K562 (cell line): ENCODE data around the gene SND1. TPM values are rescaled to one million over a fixed set of nuclear protein-coding genes. Genes with fewer than 3 reads are reported as not detected.

Experiments used
- BACH1 ChIP-seq: fragments of 200-800 bp; sonication (Bioruptor generic); IDR thresholded peaks from 2 replicates; pipeline ENCODE4 v1.6.1; 2016; ENCODE audit warnings: missing genetic modification characterization, missing compliant biosample characterization
- BCL6 ChIP-seq: fragments of 250-450 bp; sonication (Bioruptor Pico); IDR thresholded peaks from 2 replicates; pipeline ENCODE4 v1.4.0; 2020
- CBFA2T2 ChIP-seq: fragments of 450-650 bp; conservative IDR thresholded peaks from 2 replicates; pipeline ENCODE4 v1.6.1; 2017; ENCODE audit warnings: mild to moderate bottlenecking
- CBFB ChIP-seq: sonication (generic); formaldehyde crosslinking; IDR thresholded peaks from 2 replicates; pipeline ENCODE4 v1.4.0; 2020; ENCODE audit warnings: mild to moderate bottlenecking, missing genetic modification reagents
- CHD2 ChIP-seq: IDR thresholded peaks from 2 replicates; pipeline ENCODE4 v1.6.1; 2011; ENCODE audit warnings: low read depth, low read length
- MCM5 ChIP-seq: fragments of 450-650 bp; IDR thresholded peaks from 2 replicates; pipeline ENCODE4 v1.6.1; 2016; ENCODE audit warnings: low read depth
- NKRF ChIP-seq: fragments of 450-650 bp; IDR thresholded peaks from 2 replicates; pipeline ENCODE4 v1.6.1; 2016; ENCODE audit warnings: borderline replicate concordance
- PHB ChIP-seq: fragments of 250-450 bp; sonication (Bioruptor Pico); IDR thresholded peaks from 2 replicates; pipeline ENCODE4 v1.5.0; 2021
- POLR2AphosphoS5 ChIP-seq: IDR thresholded peaks from 2 replicates; pipeline ENCODE4 v1.6.1; 2011; ENCODE audit warnings: mild to moderate bottlenecking, low read depth, low read length, moderate library complexity; ENCODE audit not compliant: control insufficient read depth, insufficient read depth
- SP1 ChIP-seq: sonication (generic); formaldehyde crosslinking; IDR thresholded peaks from 2 replicates; pipeline ENCODE4 v1.8.1; 2022; ENCODE audit warnings: mild to moderate bottlenecking, missing genetic modification reagents
- U2AF1 ChIP-seq: fragments of 200-400 bp; formaldehyde crosslinking; optimal IDR thresholded peaks from 2 replicates; pipeline ENCODE3; 2017; ENCODE audit warnings: mild to moderate bottlenecking, low read depth, low read length, moderate library complexity
- ZFX ChIP-seq: sonication (generic); formaldehyde crosslinking; IDR thresholded peaks from 2 replicates; pipeline ENCODE4 v1.8.0; 2022; ENCODE audit warnings: mild to moderate bottlenecking, missing genetic modification reagents, moderate library complexity
- ZNF140 ChIP-seq: fragments of 250-450 bp; sonication (Bioruptor Pico); IDR thresholded peaks from 2 replicates; pipeline ENCODE4 v1.8.0; 2021; ENCODE audit warnings: moderate library complexity, mild to moderate bottlenecking, inconsistent platforms
- ZNF197 ChIP-seq: fragments of 200-800 bp; sonication (Bioruptor generic); IDR thresholded peaks from 2 replicates; pipeline ENCODE4 v1.6.1; 2016; ENCODE audit warnings: low read depth, missing genetic modification characterization, missing compliant biosample characterization
- ZNF316 ChIP-seq: fragments of 450-650 bp; IDR thresholded peaks from 2 replicates; pipeline ENCODE4 v1.6.1; 2016
- ZNF444 ChIP-seq: fragments of 250-450 bp; sonication (Bioruptor Pico); IDR thresholded peaks from 2 replicates; pipeline ENCODE4 v1.4.0; 2020; ENCODE audit warnings: mild to moderate bottlenecking, moderate library complexity
- ZNF644 ChIP-seq: fragments of 200-800 bp; sonication (Bioruptor generic); IDR thresholded peaks from 2 replicates; pipeline ENCODE4 v1.6.1; 2016; ENCODE audit warnings: low read depth, missing genetic modification characterization, missing compliant biosample characterization
- ZNF79 ChIP-seq: fragments of 250-450 bp; sonication (Bioruptor Pico); IDR thresholded peaks from 2 replicates; pipeline ENCODE4 v1.4.0; 2020; ENCODE audit warnings: low read depth, mild to moderate bottlenecking, moderate library complexity
- polyA plus RNA-seq, 8 experiments: library from polyadenylated mRNA; depleted of rRNA in 4 of 8; stranded (reverse) in 5 of 8; unstranded in 3 of 8; fragments of >200 nt; fragmentation: Nextera tagmentation in 2 of 8; fragmentation: Illumina TruSeq in 1 of 8; extraction: Ambion mirVana in 2 of 8; extraction: Trizol in 1 of 8; gene quantifications; 2 replicates each; pipeline versions ENCODE4 v1.2.1 to v1.2.3, GENCODE V29; 2011 to 2014; ENCODE audit warnings: inconsistent platforms in 1 of 8, missing spikeins in 1 of 8
- total RNA-seq, 7 experiments: library from RNA; depleted of rRNA in 6 of 7; stranded (reverse); fragments of >200 nt in 6 of 7; fragmentation: Illumina TruSeq in 2 of 7; extraction: Trizol in 2 of 7; gene quantifications; 2 replicates each; pipeline versions ENCODE4 v1.2.1 to v1.2.3, GENCODE V29; 2011 to 2021; ENCODE audit warnings: low replicate concordance in 1 of 7
- TF ChIP-seq, protein P1 (sequence below): fragments of 450-650 bp; IDR thresholded peaks from 2 replicates; pipeline ENCODE4 v1.7.0; 2016; ENCODE audit warnings: borderline replicate concordance
- TF ChIP-seq, protein P2 (sequence below): fragments of 450-650 bp; formaldehyde crosslinking; IDR thresholded peaks from 2 replicates; pipeline ENCODE4 v1.4.0; 2020; ENCODE audit warnings: mild to moderate bottlenecking, moderate library complexity
- TF ChIP-seq, protein P3 (sequence below), 3 experiments: IDR thresholded peaks in 2 of 3; conservative IDR thresholded peaks in 1 of 3; 2 replicates each; pipeline ENCODE4 v1.5.1; 2011 to 2012; ENCODE audit warnings: low read length in 3 of 3, mild to moderate bottlenecking in 3 of 3, control low read depth in 2 of 3, improper control_type of control experiment in 1 of 3, inconsistent platforms in 1 of 3, low read depth in 1 of 3, mixed read lengths in 1 of 3, moderate library complexity in 1 of 3; ENCODE audit not compliant: insufficient read depth in 2 of 3

SND1 gene
- total and polyA plus RNA-seq, 9 of the 15 experiments (the other 6 are each of a cell fraction or from before 2014, with no cell fraction given), result 46.5 to 307 (median 191) TPM

- TF ChIP-seq ZNF197 (CRISPR knock-in tag) (no peak), CBFA2T2 (no peak), PHB (CRISPR knock-in tag) (no peak), ZNF444 (CRISPR knock-in tag) (no peak), CBFB (CRISPR knock-in tag) (no peak), CHD2 (no peak), BACH1 (tag) (no peak), POLR2AphosphoS5 (no peak), ZNF644 (tag) (no peak), U2AF1 (no peak), MCM5 (no peak), BCL6 (no peak), NKRF (no peak), ZFX (CRISPR knock-in tag) (no peak), ZNF140 (CRISPR knock-in tag) (no peak), ZNF316 (no peak), ZNF79 (no peak), SP1 (CRISPR knock-in tag) (no peak)
- TF ChIP-seq, protein P1, sequence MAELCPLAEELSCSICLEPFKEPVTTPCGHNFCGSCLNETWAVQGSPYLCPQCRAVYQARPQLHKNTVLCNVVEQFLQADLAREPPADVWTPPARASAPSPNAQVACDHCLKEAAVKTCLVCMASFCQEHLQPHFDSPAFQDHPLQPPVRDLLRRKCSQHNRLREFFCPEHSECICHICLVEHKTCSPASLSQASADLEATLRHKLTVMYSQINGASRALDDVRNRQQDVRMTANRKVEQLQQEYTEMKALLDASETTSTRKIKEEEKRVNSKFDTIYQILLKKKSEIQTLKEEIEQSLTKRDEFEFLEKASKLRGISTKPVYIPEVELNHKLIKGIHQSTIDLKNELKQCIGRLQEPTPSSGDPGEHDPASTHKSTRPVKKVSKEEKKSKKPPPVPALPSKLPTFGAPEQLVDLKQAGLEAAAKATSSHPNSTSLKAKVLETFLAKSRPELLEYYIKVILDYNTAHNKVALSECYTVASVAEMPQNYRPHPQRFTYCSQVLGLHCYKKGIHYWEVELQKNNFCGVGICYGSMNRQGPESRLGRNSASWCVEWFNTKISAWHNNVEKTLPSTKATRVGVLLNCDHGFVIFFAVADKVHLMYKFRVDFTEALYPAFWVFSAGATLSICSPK, result no peak
- TF ChIP-seq, protein P2, sequence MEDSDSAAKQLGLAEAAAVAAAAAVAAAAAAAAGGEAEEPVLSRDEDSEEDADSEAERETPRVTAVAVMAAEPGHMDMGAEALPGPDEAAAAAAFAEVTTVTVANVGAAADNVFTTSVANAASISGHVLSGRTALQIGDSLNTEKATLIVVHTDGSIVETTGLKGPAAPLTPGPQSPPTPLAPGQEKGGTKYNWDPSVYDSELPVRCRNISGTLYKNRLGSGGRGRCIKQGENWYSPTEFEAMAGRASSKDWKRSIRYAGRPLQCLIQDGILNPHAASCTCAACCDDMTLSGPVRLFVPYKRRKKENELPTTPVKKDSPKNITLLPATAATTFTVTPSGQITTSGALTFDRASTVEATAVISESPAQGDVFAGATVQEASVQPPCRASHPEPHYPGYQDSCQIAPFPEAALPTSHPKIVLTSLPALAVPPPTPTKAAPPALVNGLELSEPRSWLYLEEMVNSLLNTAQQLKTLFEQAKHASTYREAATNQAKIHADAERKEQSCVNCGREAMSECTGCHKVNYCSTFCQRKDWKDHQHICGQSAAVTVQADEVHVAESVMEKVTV (CRISPR knock-in tag), result no peak
- TF ChIP-seq, protein P3, sequence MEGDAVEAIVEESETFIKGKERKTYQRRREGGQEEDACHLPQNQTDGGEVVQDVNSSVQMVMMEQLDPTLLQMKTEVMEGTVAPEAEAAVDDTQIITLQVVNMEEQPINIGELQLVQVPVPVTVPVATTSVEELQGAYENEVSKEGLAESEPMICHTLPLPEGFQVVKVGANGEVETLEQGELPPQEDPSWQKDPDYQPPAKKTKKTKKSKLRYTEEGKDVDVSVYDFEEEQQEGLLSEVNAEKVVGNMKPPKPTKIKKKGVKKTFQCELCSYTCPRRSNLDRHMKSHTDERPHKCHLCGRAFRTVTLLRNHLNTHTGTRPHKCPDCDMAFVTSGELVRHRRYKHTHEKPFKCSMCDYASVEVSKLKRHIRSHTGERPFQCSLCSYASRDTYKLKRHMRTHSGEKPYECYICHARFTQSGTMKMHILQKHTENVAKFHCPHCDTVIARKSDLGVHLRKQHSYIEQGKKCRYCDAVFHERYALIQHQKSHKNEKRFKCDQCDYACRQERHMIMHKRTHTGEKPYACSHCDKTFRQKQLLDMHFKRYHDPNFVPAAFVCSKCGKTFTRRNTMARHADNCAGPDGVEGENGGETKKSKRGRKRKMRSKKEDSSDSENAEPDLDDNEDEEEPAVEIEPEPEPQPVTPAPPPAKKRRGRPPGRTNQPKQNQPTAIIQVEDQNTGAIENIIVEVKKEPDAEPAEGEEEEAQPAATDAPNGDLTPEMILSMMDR (IDR thresholded peaks at IDR 0.05 in 2 of 3, conservative IDR thresholded peaks at IDR 0.05 in 1 of 3; ENCODE audit: insufficient read depth in 2 of 3, low read depth in 1 of 3, low read length in 3 of 3), result peak; percentile 80 to 96 (median 86)
These were observed 140.7 kb downstream of the SND1 start (continued) for GRCh38 chr7:127792528-127793342.
